Chondrocyte (in vitro differentiated cells): ENCODE results near the gene KIRREL3. TPM values are rescaled to one million over a fixed set of nuclear protein-coding genes. Genes with fewer than 3 reads are reported as not detected.

Experiments used
- DNase-seq: peaks from one replicate; pipeline ENCODE4 v3.0.0; 2021; ENCODE audit warnings: mixed read lengths, low spot score
- H3K27ac Mint-ChIP-seq: one replicate; pipeline ENCODE4 v1.8.0; 2021; ENCODE audit warnings: mild to moderate bottlenecking, moderate library complexity, mixed read lengths; ENCODE audit not compliant: unreplicated experiment
- H3K27me3 Mint-ChIP-seq: 2 replicates; pipeline ENCODE4 v1.8.0; 2021; ENCODE audit warnings: low read depth, mixed read lengths
- H3K36me3 Mint-ChIP-seq: 2 replicates; pipeline ENCODE4 v1.8.0; 2021; ENCODE audit warnings: low read depth, mixed read lengths
- H3K4me1 Mint-ChIP-seq: 2 replicates; pipeline ENCODE4 v1.8.0; 2021; ENCODE audit warnings: low read depth, mild to moderate bottlenecking, mixed read lengths
- H3K4me3 Mint-ChIP-seq: one replicate; pipeline ENCODE4 v1.8.0; 2021; ENCODE audit warnings: mild to moderate bottlenecking, moderate library complexity, mixed read lengths; ENCODE audit not compliant: unreplicated experiment
- H3K9me3 Mint-ChIP-seq: 2 replicates; pipeline ENCODE4 v1.8.0; 2021; ENCODE audit warnings: low read depth, mixed read lengths
- total RNA-seq: library from RNA; stranded (reverse); gene quantifications from 3 replicates; pipeline ENCODE4 v1.2.1, GENCODE V29; 2021
- TF ChIP-seq, protein P1 (sequence below): fragments of 200-600 bp; sonication (generic); IDR thresholded peaks from 2 replicates; pipeline ENCODE4 v1.5.0; 2021; ENCODE audit warnings: antibody characterized with exemption, mild to moderate bottlenecking, moderate library complexity

KIRREL3 gene
- total RNA-seq, 1 donor from 2014 or later = 1.2 TPM

DNA sequence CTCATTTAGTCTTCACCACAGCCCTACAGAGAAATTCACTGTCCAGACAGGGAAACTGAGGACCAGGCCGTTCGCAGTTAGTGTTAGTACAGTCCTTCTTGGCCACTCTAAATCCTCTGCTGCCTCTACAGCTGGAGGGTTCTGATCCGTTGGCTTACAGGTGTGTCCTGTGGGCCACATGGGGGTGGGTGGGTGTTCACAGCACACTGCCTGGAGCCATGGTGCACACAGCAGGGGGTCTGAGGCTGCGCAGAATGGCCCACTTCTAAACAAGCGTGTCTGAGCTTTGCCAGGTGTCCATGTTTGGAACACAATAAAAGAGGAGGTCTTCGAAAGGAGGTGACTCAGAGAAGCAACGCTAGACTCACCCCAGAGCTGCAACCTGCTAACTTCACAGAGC is 396.1 kb downstream of the KIRREL3 start:
- no peak for DNase-seq
- Mint-ChIP-seq H3K27ac (no peak overlapping the region), H3K27me3 (no peaks in the 10 kb centered on the region), H3K9me3 (no peaks in the 10 kb centered on the region), H3K4me1 (peaks cover 9% of the 10 kb centered on the region), H3K36me3 (no peaks in the 10 kb centered on the region), H3K4me3 (no peak overlapping the region)
- TF ChIP-seq, protein P1, sequence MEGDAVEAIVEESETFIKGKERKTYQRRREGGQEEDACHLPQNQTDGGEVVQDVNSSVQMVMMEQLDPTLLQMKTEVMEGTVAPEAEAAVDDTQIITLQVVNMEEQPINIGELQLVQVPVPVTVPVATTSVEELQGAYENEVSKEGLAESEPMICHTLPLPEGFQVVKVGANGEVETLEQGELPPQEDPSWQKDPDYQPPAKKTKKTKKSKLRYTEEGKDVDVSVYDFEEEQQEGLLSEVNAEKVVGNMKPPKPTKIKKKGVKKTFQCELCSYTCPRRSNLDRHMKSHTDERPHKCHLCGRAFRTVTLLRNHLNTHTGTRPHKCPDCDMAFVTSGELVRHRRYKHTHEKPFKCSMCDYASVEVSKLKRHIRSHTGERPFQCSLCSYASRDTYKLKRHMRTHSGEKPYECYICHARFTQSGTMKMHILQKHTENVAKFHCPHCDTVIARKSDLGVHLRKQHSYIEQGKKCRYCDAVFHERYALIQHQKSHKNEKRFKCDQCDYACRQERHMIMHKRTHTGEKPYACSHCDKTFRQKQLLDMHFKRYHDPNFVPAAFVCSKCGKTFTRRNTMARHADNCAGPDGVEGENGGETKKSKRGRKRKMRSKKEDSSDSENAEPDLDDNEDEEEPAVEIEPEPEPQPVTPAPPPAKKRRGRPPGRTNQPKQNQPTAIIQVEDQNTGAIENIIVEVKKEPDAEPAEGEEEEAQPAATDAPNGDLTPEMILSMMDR = no peak

DNA sequence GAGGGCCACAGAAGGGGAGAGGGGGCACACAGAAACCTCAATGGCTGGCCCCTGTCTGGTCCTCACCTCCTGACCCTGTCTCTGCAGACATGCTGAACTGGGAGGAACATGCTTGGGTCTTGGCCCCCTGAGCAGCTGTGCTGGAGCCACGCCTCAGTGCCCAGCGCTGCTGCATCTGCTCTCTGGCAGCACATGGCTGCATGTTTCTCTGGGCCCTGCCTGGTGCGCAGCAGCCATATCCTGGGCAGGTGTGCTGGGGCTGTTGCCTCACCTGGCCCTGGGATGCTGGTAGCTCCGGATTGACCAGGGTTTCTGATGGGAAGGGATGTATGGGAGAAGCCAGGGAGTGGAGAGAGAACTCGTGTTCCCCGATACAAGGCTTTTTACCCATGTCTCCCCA is 397.1 kb downstream of the KIRREL3 start:
- Mint-ChIP-seq H3K9me3 (no peaks in the 10 kb centered on the region), H3K27ac (no peak overlapping the region), H3K27me3 (no peaks in the 10 kb centered on the region), H3K36me3 (no peaks in the 10 kb centered on the region), H3K4me3 (no peak overlapping the region), H3K4me1 (peaks cover 9% of the 10 kb centered on the region)
- DNase-seq = no peak
- TF ChIP-seq, protein P1 = no peak

DNA sequence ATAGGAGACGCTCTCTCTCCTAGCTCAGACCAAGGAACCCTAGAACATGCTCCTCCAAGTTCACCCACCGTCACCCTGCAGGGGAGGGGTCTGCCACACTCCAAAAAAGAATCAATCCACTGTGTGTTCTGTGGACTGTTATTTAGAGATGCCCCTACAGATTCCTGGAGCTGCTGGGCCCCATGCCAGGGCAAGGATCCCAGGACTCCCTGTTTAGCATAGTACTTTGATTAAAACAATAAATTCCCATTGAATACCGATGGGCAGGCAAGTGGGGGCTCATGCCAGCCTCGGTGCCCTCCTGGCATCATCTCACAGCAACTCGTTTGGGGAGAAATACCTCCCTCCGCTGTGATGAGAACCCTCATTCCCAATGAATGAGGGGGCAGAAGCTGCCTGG is 397.6 kb downstream of the KIRREL3 start:
- TF ChIP-seq, protein P1 = no peak
- Mint-ChIP-seq H3K36me3 (no peaks in the 10 kb centered on the region), H3K4me1 (peaks cover 9% of the 10 kb centered on the region), H3K4me3 (no peak overlapping the region), H3K9me3 (no peaks in the 10 kb centered on the region), H3K27ac (no peak overlapping the region), H3K27me3 (no peaks in the 10 kb centered on the region)
- DNase-seq = no peak

DNA sequence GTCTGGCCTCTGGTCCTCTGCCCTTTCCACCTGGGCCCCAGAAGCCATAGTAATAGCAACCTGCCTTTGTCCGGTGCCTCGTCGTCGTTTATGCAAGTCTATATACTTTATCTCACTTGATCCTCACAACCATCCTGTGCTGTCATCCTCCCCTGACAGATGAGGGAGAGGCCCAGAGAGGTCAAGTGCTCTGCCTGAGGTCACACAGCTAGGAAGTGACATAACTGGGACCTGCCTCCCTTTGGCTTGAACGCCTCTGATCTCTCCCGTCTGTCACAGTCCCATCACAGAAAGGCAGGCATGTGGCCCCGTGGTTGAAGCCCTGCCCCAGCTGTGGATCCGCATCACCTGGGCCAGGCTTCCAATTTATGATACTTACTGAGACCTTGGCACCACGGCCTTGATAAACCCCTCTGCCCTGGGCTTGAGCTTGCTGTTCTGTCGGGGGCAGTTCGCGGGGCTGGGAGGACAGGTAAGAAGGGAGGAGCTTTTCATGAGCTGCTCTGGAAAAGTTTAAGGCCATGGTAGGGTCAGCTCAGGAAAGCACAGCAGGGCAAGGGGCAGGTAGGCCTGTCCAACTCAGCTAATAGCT is 398.1 kb downstream of the KIRREL3 start:
- H3K27me3 Mint-ChIP-seq = no peaks in the 10 kb centered on the region
- peaks cover 9% of the 10 kb centered on the region for H3K4me1 Mint-ChIP-seq
- DNase-seq = no peak
- TF ChIP-seq, protein P1 = no peak
- H3K27ac Mint-ChIP-seq = no peak overlapping the region
- H3K36me3 Mint-ChIP-seq = no peaks in the 10 kb centered on the region
- no peak overlapping the region for H3K4me3 Mint-ChIP-seq
- no peaks in the 10 kb centered on the region for H3K9me3 Mint-ChIP-seq

DNA sequence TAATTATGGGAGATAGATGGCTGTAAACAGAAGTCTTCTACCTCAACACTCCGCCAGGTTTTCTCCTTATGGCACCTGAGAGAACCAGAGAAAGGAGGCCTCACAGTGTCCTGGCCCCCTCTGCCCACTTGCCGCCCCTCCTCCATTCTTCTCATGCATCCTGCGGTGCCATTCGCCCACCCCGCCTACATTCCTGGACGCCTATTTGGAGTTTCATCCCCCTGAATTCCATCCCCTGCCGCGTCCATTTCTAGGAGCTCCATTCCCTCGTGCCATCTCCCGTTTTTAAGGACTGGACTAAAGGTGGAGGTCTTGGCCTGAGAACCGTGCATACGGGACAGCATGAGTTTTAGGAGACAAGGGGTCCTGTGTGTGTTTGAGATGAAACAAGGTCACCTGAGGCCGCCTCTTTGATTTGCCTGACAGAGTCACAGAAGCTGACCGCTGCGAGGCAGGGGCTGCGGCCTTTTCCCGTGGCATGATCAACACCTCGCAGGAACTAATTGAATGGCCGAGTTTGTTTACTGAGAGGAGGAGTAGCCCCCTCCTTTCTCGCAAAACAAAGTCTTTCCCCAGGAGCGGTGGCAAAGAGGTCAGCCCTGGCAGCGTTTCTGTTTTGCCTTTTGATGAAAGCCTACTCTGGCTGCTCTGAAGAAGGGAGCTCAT is 398.9 kb downstream of the KIRREL3 start:
- H3K36me3 Mint-ChIP-seq = no peaks in the 10 kb centered on the region
- H3K4me3 Mint-ChIP-seq = no peak overlapping the region
- no peak for DNase-seq
- H3K4me1 Mint-ChIP-seq = peaks cover 4% of the 10 kb centered on the region
- H3K27ac Mint-ChIP-seq = no peak overlapping the region
- TF ChIP-seq, protein P1 = no peak
- H3K27me3 Mint-ChIP-seq = no peaks in the 10 kb centered on the region
- H3K9me3 Mint-ChIP-seq = no peaks in the 10 kb centered on the region
